MM.1S (cell line): ENCODE results near the gene TMEM101.

Source experiments
- EZH2 ChIP-seq: fragments of 300-600 bp; sonication (generic); optimal IDR thresholded peaks from 2 replicates; pipeline ENCODE3; 2017; ENCODE audit warnings: low read depth, mild to moderate bottlenecking, antibody characterized with exemption, low read length, mixed read lengths
- TF ChIP-seq, protein P1 (sequence below): fragments of 300-600 bp; sonication (generic); IDR thresholded peaks from 2 replicates; pipeline ENCODE4 v1.5.1; 2016; ENCODE audit warnings: antibody characterized with exemption, low read length, mixed read lengths

- TF ChIP-seq, protein P1, sequence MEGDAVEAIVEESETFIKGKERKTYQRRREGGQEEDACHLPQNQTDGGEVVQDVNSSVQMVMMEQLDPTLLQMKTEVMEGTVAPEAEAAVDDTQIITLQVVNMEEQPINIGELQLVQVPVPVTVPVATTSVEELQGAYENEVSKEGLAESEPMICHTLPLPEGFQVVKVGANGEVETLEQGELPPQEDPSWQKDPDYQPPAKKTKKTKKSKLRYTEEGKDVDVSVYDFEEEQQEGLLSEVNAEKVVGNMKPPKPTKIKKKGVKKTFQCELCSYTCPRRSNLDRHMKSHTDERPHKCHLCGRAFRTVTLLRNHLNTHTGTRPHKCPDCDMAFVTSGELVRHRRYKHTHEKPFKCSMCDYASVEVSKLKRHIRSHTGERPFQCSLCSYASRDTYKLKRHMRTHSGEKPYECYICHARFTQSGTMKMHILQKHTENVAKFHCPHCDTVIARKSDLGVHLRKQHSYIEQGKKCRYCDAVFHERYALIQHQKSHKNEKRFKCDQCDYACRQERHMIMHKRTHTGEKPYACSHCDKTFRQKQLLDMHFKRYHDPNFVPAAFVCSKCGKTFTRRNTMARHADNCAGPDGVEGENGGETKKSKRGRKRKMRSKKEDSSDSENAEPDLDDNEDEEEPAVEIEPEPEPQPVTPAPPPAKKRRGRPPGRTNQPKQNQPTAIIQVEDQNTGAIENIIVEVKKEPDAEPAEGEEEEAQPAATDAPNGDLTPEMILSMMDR = no peak
- TF ChIP-seq EZH2 = no peak
Observed at GRCh38 chr17:43983515-43984411, 31.0 kb downstream of the TMEM101 start.
